Thyroid gland (tissue), 4 donors: Measurements from ENCODE around the gene HECW1.
"Not testable (repeated sequence)": the region's sequence is repeated elsewhere in the genome, so short reads cannot be mapped to it uniquely, and the experiment has no call there.

Source experiments
- CTCF ChIP-seq, 6 experiments: fragments of 200-600 bp in 3 of 6; fragments of 450-650 bp in 3 of 6; sonication (generic) in 3 of 6; IDR thresholded peaks; one replicate each; pipeline ENCODE4 v1.5.1; 2016 to 2019; ENCODE audit warnings: antibody characterized with exemption in 6 of 6, mild to moderate bottlenecking in 2 of 6, inconsistent platforms in 1 of 6, moderate library complexity in 1 of 6
- POLR2A ChIP-seq, 2 donors: fragments of 450-650 bp; IDR thresholded peaks; one replicate each; pipeline ENCODE4 v1.6.1; 2017; ENCODE audit warnings: antibody characterized with exemption in 2 of 2, mild to moderate bottlenecking in 2 of 2, moderate library complexity in 1 of 2

GRCh38 chr7:43596426-43596825 is 484.0 kb downstream of the HECW1 start:
- TF ChIP-seq CTCF, POLR2A (IDR thresholded peaks at IDR 0.05): not testable (repeated sequence)
